ENCODE data around the gene SND1.

The SND1 gene

GRCh38 chr7:127916735-127917134 lies 264.7 kb downstream of the SND1 start:
- TF ChIP-seq CTCF (IDR thresholded peaks at IDR 0.05; ENCODE audit: extremely low read depth, missing control alignments): no peak
- DNase-seq (ENCODE audit: low spot score): no peak

GRCh38 chr7:127918130-127918529 lies 266.1 kb downstream of the SND1 start:
- no peak for TF ChIP-seq CTCF (IDR thresholded peaks at IDR 0.05; ENCODE audit: extremely low read depth, missing control alignments)
- no peak for DNase-seq (ENCODE audit: low spot score)

- no peak for TF ChIP-seq CTCF (IDR thresholded peaks at IDR 0.05; ENCODE audit: extremely low read depth, missing control alignments)
Observed at GRCh38 chr7:127920787-127921438, 268.9 kb downstream of the SND1 start.

GRCh38 chr7:127922656-127923055 lies 270.7 kb downstream of the SND1 start:
- DNase-seq (ENCODE audit: low spot score): no peak
- no peak for TF ChIP-seq CTCF (IDR thresholded peaks at IDR 0.05; ENCODE audit: extremely low read depth, missing control alignments)

More at GRCh38 chr7:127920787-127921438, 268.9 kb downstream of the SND1 start:
- no peak for DNase-seq (ENCODE audit: low spot score)

- no peak for DNase-seq (ENCODE audit: low spot score)
- no peak for TF ChIP-seq CTCF (IDR thresholded peaks at IDR 0.05; ENCODE audit: extremely low read depth, missing control alignments)
Observed at GRCh38 chr7:127924874-127925273, 272.9 kb downstream of the SND1 start.

GRCh38 chr7:127927348-127927696 lies 275.3 kb downstream of the SND1 start:
- TF ChIP-seq CTCF (IDR thresholded peaks at IDR 0.05; ENCODE audit: extremely low read depth, missing control alignments): no peak
- no peak for DNase-seq (ENCODE audit: low spot score)

- TF ChIP-seq CTCF (IDR thresholded peaks at IDR 0.05; ENCODE audit: extremely low read depth, missing control alignments): no peak
- DNase-seq (ENCODE audit: low spot score): no peak
Observed at GRCh38 chr7:127928222-127928621, 276.2 kb downstream of the SND1 start.

All from GM20000 (cell line).